ENCODE data around the gene MYBBP1A. TPM values are rescaled to one million over a fixed set of nuclear protein-coding genes. Genes with fewer than 3 reads are reported as not detected.

Gene MYBBP1A
- total RNA-seq, 1 experiment from 2014 or later, result 123 TPM

DNA sequence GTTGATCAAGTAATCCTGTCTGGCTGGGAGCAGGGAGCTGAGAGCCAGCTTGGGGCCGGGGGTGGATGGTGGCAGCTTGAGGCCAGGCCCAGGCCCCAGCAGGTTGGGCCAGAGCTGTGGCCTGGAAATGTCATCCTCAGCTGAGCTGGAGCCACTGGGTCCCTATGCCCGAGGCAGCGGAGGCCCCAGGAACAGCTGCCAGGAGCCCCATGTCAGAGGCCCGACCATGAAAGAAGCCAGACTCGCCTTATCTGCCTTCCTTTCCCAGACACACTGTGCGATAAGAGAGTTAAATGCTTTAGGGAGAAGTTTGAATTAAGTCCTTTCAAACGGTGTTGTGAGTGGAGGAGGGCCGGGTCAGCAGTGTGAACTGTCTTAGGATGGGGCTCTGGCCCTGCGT is 32.6 kb upstream of the MYBBP1A start:
- H3K27ac Mint-ChIP-seq (ENCODE audit: low read depth, unreplicated experiment), result no peak overlapping the region
- ChIA-PET CTCF (no interaction called here), POLR2A (no interaction called here)
- no peaks in the 10 kb centered on the region for H3K36me3 Mint-ChIP-seq (ENCODE audit: insufficient read depth, unreplicated experiment)
- no peak overlapping the region for H3K4me3 Mint-ChIP-seq (ENCODE audit: unreplicated experiment)
- TF ChIP-seq, protein P1, sequence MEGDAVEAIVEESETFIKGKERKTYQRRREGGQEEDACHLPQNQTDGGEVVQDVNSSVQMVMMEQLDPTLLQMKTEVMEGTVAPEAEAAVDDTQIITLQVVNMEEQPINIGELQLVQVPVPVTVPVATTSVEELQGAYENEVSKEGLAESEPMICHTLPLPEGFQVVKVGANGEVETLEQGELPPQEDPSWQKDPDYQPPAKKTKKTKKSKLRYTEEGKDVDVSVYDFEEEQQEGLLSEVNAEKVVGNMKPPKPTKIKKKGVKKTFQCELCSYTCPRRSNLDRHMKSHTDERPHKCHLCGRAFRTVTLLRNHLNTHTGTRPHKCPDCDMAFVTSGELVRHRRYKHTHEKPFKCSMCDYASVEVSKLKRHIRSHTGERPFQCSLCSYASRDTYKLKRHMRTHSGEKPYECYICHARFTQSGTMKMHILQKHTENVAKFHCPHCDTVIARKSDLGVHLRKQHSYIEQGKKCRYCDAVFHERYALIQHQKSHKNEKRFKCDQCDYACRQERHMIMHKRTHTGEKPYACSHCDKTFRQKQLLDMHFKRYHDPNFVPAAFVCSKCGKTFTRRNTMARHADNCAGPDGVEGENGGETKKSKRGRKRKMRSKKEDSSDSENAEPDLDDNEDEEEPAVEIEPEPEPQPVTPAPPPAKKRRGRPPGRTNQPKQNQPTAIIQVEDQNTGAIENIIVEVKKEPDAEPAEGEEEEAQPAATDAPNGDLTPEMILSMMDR (IDR thresholded peaks at IDR 0.05; ENCODE audit: unreplicated experiment), result no peak
- H3K27me3 Mint-ChIP-seq (ENCODE audit: insufficient read depth, unreplicated experiment), result peaks cover 62% of the 10 kb centered on the region
- no peaks in the 10 kb centered on the region for H3K9me3 Mint-ChIP-seq (ENCODE audit: unreplicated experiment)
- no peaks in the 10 kb centered on the region for H3K4me1 Mint-ChIP-seq (ENCODE audit: insufficient read depth, unreplicated experiment)
- BruUV-seq (replicated peaks), result no TSS peak
- intact Hi-C loops (cut with micrococcal nuclease), result no loop called here
- DNase-seq (ENCODE audit: unreplicated experiment), result no peak

- CTCF ChIA-PET, result interaction anchor here (0.5 to 0.8 kb wide), 2 partner anchors 17 to 1252 kb away, joined by 3 to 4 read pairs; no protein-coding TSS in a partner anchor
- peaks cover 68% of the 10 kb centered on the region for H3K27me3 Mint-ChIP-seq (ENCODE audit: insufficient read depth, unreplicated experiment)
- DNase-seq (ENCODE audit: unreplicated experiment), result no peak
- H3K4me3 Mint-ChIP-seq (ENCODE audit: unreplicated experiment), result no peak overlapping the region
- POLR2A ChIA-PET, result no interaction called here
- intact Hi-C loops (cut with micrococcal nuclease), result no loop called here
- H3K36me3 Mint-ChIP-seq (ENCODE audit: insufficient read depth, unreplicated experiment), result no peaks in the 10 kb centered on the region
- H3K27ac Mint-ChIP-seq (ENCODE audit: low read depth, unreplicated experiment), result no peak overlapping the region
- no TSS peak for BruUV-seq (replicated peaks)
- TF ChIP-seq, protein P1 (IDR thresholded peaks at IDR 0.05; ENCODE audit: unreplicated experiment), result no peak
- no peaks in the 10 kb centered on the region for H3K4me1 Mint-ChIP-seq (ENCODE audit: insufficient read depth, unreplicated experiment)
- no peaks in the 10 kb centered on the region for H3K9me3 Mint-ChIP-seq (ENCODE audit: unreplicated experiment)
Observed at GRCh38 chr17:4587195-4587594, 32.0 kb upstream of the MYBBP1A start.

DNA sequence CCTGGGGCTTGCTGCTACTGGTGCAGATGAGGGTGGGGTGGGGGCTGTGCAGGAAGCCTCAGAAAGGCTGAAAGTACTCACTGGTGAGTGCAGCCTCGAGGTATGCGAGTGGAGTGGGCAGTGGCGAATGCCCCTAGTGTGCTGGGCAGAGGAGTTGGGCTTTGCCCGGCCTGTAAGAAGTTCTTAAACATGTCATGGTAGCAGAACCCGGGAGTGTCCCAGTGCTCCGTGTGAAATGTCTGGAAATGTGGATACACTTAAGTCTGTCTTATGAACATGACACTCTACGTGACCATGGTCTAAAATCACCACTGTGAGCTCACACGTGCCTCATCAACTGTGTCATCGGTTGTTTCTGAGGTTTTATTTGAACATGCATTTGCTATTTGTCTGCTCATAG is 30.9 kb upstream of the MYBBP1A start:
- Mint-ChIP-seq H3K9me3 (ENCODE audit: unreplicated experiment) (no peaks in the 10 kb centered on the region), H3K27me3 (ENCODE audit: insufficient read depth, unreplicated experiment) (peaks cover 76% of the 10 kb centered on the region), H3K4me1 (ENCODE audit: insufficient read depth, unreplicated experiment) (no peaks in the 10 kb centered on the region), H3K36me3 (ENCODE audit: insufficient read depth, unreplicated experiment) (no peaks in the 10 kb centered on the region), H3K27ac (ENCODE audit: low read depth, unreplicated experiment) (no peak overlapping the region), H3K4me3 (ENCODE audit: unreplicated experiment) (no peak overlapping the region)
- no TSS peak for BruUV-seq (replicated peaks)
- POLR2A ChIA-PET, result no interaction called here
- intact Hi-C loops (cut with micrococcal nuclease), result no loop called here
- DNase-seq (ENCODE audit: unreplicated experiment), result no peak
- TF ChIP-seq, protein P1 (IDR thresholded peaks at IDR 0.05; ENCODE audit: unreplicated experiment), result no peak
- CTCF ChIA-PET, result no interaction called here

DNA sequence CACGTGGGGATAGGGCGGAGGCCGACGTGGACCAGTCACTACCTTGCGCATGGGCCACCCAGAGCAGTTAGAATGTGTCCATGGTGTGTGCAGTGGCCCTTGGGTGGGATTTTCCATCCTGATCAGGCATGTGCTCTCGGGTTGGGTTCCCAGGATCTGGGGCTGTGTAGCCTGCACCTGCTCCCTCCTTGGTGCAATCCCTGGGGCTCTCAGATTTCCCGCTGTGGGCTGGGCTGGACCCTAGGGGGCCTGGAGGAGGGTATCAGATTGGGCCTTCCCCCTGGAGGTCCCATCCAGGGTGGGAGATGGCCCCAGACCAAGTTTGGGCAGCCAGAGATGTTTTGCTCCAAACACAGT is 30.4 kb upstream of the MYBBP1A start:
- intact Hi-C loops (cut with micrococcal nuclease), result no loop called here
- H3K4me3 Mint-ChIP-seq (ENCODE audit: unreplicated experiment), result no peak overlapping the region
- ChIA-PET CTCF (no interaction called here), POLR2A (no interaction called here)
- peaks cover 75% of the 10 kb centered on the region for H3K27me3 Mint-ChIP-seq (ENCODE audit: insufficient read depth, unreplicated experiment)
- H3K4me1 Mint-ChIP-seq (ENCODE audit: insufficient read depth, unreplicated experiment), result no peaks in the 10 kb centered on the region
- no peaks in the 10 kb centered on the region for H3K36me3 Mint-ChIP-seq (ENCODE audit: insufficient read depth, unreplicated experiment)
- no peak for DNase-seq (ENCODE audit: unreplicated experiment)
- no peaks in the 10 kb centered on the region for H3K9me3 Mint-ChIP-seq (ENCODE audit: unreplicated experiment)
- no peak overlapping the region for H3K27ac Mint-ChIP-seq (ENCODE audit: low read depth, unreplicated experiment)
- BruUV-seq (replicated peaks), result no TSS peak
- TF ChIP-seq, protein P1 (IDR thresholded peaks at IDR 0.05; ENCODE audit: unreplicated experiment), result no peak

All from MCF 10A (cell line).